IPS-NIHi11 (cell line): ENCODE data around the gene C14orf180.
"Not testable (repeated sequence)": the region's sequence is repeated elsewhere in the genome, so short reads cannot be mapped to it uniquely, and the experiment has no call there.

Experiments used
- DNase-seq: peaks from one replicate; pipeline ENCODE4 v3.0.0; 2012; ENCODE audit warnings: mixed read lengths, low spot score

Gene C14orf180

GRCh38 chr14:104578321-104578720, 1.2 kb upstream of the C14orf180 start:
- no peak for DNase-seq

DNA sequence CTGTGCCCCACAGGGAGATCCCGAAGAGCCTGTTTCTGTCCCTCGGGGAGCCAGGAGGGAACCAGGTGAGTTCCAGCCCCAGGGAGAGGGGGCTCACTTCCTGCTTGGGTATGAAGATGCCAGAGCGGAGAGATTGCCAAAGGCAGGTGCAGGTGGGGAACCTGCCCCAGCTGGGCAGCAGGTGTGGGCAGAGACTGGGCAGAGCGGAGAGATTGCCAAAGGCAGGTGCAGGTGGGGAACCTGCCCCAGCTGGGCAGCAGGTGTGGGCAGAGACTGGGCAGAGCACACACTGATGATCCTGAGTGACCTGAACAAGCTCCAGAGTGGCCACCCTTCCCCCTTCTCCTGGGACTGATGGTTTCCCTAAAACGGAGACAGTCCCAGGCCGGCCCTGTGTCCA, 375 bp downstream of the C14orf180 start:
- DNase-seq: not testable (repeated sequence)

DNA sequence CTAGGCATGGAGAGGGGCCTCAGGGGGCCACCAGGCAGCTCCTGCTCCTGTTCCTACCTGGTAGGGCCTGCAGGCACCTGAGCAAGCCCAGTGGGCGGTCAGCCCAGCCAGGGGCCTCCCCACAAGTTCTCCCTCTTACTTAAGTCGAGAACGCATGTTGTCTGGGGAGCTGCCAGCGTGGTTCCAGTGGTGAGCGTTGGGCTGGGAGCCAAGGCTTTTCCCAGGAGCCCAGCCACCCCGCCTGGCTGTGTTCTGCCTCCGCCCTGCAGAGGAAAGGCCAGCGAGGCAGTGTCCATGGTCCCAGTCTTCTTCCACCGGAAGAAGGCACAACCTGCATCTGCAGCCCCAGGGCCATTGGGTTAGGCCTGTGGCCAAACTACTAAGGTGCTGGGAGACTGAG, 1.4 kb downstream of the C14orf180 start:
- DNase-seq: no peak

GRCh38 chr14:104581521-104581920, 2.0 kb downstream of the C14orf180 start:
- DNase-seq: no peak

DNA sequence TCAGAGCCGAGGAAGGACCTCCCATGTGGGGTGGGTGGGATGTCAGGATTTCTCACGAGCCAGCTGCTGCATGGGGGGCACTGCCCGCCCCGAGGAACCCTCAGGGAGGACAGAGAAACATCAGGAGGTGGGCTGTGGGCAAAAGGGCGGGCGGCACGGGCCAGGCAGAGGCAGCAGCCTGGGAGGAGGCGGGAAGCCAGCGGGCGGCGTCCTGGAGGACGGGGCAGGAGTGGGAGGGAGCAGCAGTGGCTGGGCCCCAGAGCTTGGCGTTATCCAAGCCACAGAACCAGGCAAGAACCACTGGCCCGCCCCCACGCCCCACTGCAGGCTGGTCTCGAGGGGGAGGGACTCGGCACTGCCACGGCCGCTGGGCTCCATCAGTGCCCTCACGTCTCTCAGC, 2.4 kb downstream of the C14orf180 start:
- DNase-seq: no peak

GRCh38 chr14:104582662-104583061, 3.1 kb downstream of the C14orf180 start:
- no peak for DNase-seq

DNA sequence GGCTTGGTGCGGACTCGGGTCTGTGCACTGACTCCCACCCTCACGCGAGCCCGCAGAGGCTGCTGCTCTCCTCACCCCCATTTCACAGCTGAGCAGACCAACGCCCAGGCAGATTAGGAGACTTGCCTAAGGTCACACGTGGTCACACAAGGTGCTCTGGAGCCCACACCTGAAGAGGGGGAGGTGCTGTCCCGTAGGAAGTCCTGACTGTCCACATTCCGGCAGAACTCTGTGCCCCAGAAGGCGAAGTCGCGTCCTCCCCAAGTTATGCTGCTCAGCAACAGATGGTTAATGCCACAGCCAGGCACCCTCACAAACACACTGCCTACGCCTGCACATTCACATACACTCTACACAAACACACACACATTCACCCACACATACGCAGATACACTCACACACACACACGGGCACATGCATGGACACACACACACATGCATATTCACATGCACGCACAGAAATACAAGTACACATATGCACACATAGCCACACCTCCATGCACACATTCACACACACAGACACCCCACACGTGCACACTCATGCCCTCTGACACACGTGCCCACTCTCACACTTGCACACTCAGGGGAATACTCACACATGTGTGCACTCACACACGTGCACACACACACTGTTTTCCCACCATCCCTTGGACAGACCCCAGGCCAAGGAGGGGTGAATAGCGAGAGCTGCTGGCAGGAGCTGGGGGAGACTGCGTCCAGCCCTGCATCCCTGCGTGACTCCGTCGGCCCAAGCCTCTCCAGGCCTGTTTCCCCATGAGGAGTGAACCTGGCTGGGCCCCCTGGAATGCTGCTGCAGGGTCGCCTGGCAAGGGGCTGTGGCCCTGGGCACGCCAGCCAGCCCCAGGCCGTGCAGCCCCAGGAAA, 4.1 kb downstream of the C14orf180 start:
- DNase-seq: no peak

GRCh38 chr14:104584557-104584956, 5.0 kb downstream of the C14orf180 start:
- no peak for DNase-seq

GRCh38 chr14:104585966-104586697, 6.6 kb downstream of the C14orf180 start:
- DNase-seq: no peak

GRCh38 chr14:104586832-104587620, 7.5 kb downstream of the C14orf180 start:
- DNase-seq: no peak

GRCh38 chr14:104587641-104588040, 8.1 kb downstream of the C14orf180 start:
- DNase-seq: peak; percentile 63

- DNase-seq: no peak
These were observed 8.7 kb downstream of the C14orf180 start for GRCh38 chr14:104588066-104588857.

GRCh38 chr14:104589338-104590195, 10.0 kb downstream of the C14orf180 start:
- DNase-seq: no peak

DNA sequence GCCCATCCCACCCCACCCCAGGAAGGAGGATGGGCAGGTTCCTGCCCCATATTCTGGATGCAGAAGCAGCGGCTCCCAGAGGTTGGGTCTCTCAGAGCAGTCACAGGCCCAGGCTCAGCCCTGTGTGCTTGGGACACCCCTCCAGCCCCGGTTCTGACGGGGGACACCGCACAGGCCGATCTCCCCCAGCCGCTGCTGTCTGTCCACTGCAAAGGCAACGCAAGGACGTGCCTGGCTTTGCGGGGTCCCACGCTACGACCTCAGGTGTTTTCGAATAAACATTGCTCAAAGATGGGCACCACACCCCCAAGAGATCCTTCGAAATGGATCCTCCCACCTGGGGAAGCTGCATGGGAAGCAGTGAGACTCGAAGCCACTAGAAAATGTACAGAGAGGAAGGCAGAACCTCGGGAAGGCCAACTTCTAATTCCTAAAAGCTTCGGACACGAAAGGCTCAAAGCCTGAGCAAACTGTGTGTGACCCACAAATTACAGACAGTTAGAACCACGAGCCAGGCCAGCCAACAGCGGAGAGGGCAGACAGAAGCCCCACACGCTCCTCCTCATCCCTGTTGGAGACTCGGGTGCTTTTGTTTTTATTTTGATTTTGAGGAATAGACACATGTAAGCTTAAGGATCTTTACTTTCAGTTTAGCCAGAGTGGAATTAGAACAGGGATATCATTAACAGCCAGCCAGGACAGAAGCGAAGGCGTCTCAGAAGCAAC, 10.8 kb downstream of the C14orf180 start:
- no peak for DNase-seq

GRCh38 chr14:104591031-104591430, 11.5 kb downstream of the C14orf180 start:
- no peak for DNase-seq

DNA sequence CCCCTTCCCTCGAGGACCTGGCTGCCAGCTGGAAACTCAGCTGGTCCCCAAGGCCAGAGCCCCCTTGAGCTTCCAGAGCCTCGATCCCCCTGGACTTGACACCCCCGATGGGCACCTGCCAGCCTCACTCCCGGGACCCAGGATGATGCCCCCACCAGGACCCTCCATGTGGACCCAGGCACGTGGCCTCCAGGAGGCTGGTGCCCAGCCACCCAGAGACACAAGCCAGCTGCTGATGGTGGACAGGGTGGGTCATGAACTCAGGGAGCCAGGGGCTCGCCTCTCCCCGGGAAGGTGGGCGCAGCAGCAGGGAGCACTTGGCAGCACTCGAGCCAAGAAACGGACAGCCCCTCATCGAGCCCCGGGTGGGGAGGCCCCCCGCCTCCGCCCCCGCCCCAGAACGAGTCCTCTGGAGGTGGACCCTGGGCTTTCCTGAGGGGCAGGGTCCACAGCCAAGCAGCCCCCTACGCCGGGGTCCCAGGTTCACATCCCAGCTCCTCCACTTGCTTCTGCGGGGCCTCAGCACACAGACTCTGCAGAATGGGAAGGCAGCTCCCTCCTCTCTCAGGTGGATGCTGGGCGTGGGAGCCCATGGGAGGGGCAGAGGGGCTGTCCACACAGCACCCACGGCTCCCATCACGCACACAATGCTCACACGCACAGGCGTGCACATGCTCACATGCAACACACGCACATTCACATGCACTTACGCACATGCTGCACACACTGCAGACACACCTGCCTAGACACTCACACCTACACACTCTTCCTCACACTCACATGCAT, 12.1 kb downstream of the C14orf180 start:
- DNase-seq: no peak

GRCh38 chr14:104592292-104592672, 12.7 kb downstream of the C14orf180 start:
- DNase-seq: no peak

GRCh38 chr14:104592785-104593184, 13.2 kb downstream of the C14orf180 start:
- no peak for DNase-seq

DNA sequence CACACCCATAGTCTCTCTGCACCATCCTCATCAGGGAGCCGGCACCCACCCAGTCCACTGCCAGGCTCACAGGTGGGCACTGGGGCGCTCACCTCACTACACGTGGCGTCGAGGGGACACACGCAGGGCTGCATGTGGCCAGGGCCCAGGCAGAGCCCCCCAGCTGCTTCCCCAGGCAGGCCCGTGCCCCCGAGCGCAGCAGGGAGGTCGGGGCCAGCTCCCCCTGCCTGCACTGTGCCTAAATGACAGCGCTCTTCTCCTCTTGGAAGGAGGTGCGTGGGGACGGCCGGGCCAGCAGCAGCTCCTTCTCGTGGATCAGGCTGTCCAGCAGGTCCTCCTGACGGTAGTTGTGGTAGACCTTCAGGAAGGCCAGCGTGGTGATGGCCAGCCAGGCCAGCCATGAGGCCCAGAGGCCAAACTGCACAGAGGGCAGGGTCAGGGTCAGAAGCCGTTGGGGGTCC, 13.7 kb downstream of the C14orf180 start:
- DNase-seq: peak; percentile 81
